Activated T-cell treated with anti-CD3 and anti-CD28 coated beads, Interleukin-2, amount 50 U/mL, for 72 hours (primary cell): ENCODE results near the gene DIPK1B. TPM values are rescaled to one million over a fixed set of nuclear protein-coding genes. Genes with fewer than 3 reads are reported as not detected.
A peak's percentile ranks its signal among the peaks of the same experiment; 100 is the strongest.

Experiments
- ATAC-seq, 2 donors: fragments of 150-1000 bp; cut with Tn5 transposase; replicated peaks in 1 of 2; 2 replicates each; pipeline ENCODE4 v1.10.0; 2021; ENCODE audit warnings: moderate library complexity in 2 of 2, mild to moderate bottlenecking in 1 of 2
- DNase-seq, 2 donors: peaks; one replicate each; pipeline ENCODE4 v3.0.0; 2021 to 2022; ENCODE audit warnings: mixed read lengths in 1 of 2
- H3K27ac Mint-ChIP-seq: one replicate; pipeline ENCODE4 v1.8.0; 2022; ENCODE audit warnings: mild to moderate bottlenecking, moderate library complexity, mixed read lengths
- H3K27me3 Mint-ChIP-seq: one replicate; pipeline ENCODE4 v1.8.0; 2022; ENCODE audit warnings: low read depth, mixed read lengths
- H3K36me3 Mint-ChIP-seq, 2 donors: one replicate each; pipeline ENCODE4 v1.8.0; 2022; ENCODE audit warnings: mixed read lengths in 2 of 2, mild to moderate bottlenecking in 1 of 2; ENCODE audit not compliant: insufficient read depth in 2 of 2
- H3K4me1 Mint-ChIP-seq: one replicate; pipeline ENCODE4 v1.8.0; 2022; ENCODE audit warnings: low read depth, mixed read lengths
- H3K4me3 Mint-ChIP-seq, 2 donors: one replicate each; pipeline ENCODE4 v1.8.0; 2022; ENCODE audit warnings: mild to moderate bottlenecking in 2 of 2, mixed read lengths in 2 of 2, moderate library complexity in 2 of 2
- H3K9me3 Mint-ChIP-seq, 2 donors: one replicate each; pipeline ENCODE4 v1.8.0; 2022; ENCODE audit warnings: mixed read lengths in 2 of 2
- total RNA-seq, 2 donors: library from RNA; stranded (reverse); gene quantifications; one replicate each; pipeline ENCODE4 v1.2.3, GENCODE V29; 2022

Gene DIPK1B
- total RNA-seq, 2 donors from 2014 or later = 0.67 to 0.72 TPM

GRCh38 chr9:136694163-136694871 lies 18.1 kb upstream of the DIPK1B start:
- Mint-ChIP-seq H3K4me1 (no peaks in the 10 kb centered on the region), H3K9me3 (no peaks in the 10 kb centered on the region), H3K36me3 (no peaks in the 10 kb centered on the region), H3K4me3 (no peak overlapping the region), H3K27me3 (peaks cover 13% of the 10 kb centered on the region), H3K27ac (no peak overlapping the region)
- peak; percentile 53 to 66 for DNase-seq
- ATAC-seq = peak; percentile 73

GRCh38 chr9:136694872-136695247 lies 17.5 kb upstream of the DIPK1B start:
- Mint-ChIP-seq H3K4me3 (no peak overlapping the region), H3K36me3 (no peaks in the 10 kb centered on the region), H3K9me3 (no peaks in the 10 kb centered on the region), H3K27ac (no peak overlapping the region), H3K27me3 (peaks cover 13% of the 10 kb centered on the region), H3K4me1 (no peaks in the 10 kb centered on the region)
- DNase-seq = no peak
- no peak for ATAC-seq

- no peak for DNase-seq
- peaks cover 6% of the 10 kb centered on the region for H3K4me1 Mint-ChIP-seq
- peaks cover 17% of the 10 kb centered on the region for H3K27me3 Mint-ChIP-seq
- no peaks in the 10 kb centered on the region for H3K36me3 Mint-ChIP-seq
- H3K9me3 Mint-ChIP-seq = no peaks in the 10 kb centered on the region
- no peak for ATAC-seq
- no peak overlapping the region for H3K4me3 Mint-ChIP-seq
- H3K27ac Mint-ChIP-seq = no peak overlapping the region
Observed at GRCh38 chr9:136695435-136695895, 16.9 kb upstream of the DIPK1B start.

GRCh38 chr9:136695955-136696354 lies 16.4 kb upstream of the DIPK1B start:
- H3K27me3 Mint-ChIP-seq = peaks cover 17% of the 10 kb centered on the region
- no peak for ATAC-seq
- no peaks in the 10 kb centered on the region for H3K36me3 Mint-ChIP-seq
- peak overlapping the region in 1 of 2 donors; percentile 14 for H3K4me3 Mint-ChIP-seq
- peaks cover 11% of the 10 kb centered on the region for H3K4me1 Mint-ChIP-seq
- no peak for DNase-seq
- H3K9me3 Mint-ChIP-seq = no peaks in the 10 kb centered on the region
- no peak overlapping the region for H3K27ac Mint-ChIP-seq

- DNase-seq = no peak
- ATAC-seq = no peak
- H3K36me3 Mint-ChIP-seq = no peaks in the 10 kb centered on the region
- H3K4me1 Mint-ChIP-seq = peaks cover 16% of the 10 kb centered on the region
- H3K27ac Mint-ChIP-seq = no peak overlapping the region
- H3K27me3 Mint-ChIP-seq = peaks cover 17% of the 10 kb centered on the region
- H3K4me3 Mint-ChIP-seq = peak overlapping the region in 1 of 2 donors; percentile 22
- no peaks in the 10 kb centered on the region for H3K9me3 Mint-ChIP-seq
Observed at GRCh38 chr9:136696502-136696901, 15.9 kb upstream of the DIPK1B start.

- peaks cover 24% of the 10 kb centered on the region for H3K4me1 Mint-ChIP-seq
- peaks cover 17% of the 10 kb centered on the region for H3K27me3 Mint-ChIP-seq
- DNase-seq (no peak), ATAC-seq (no peak)
- no peak overlapping the region for H3K27ac Mint-ChIP-seq
- peak overlapping the region in 1 of 2 donors; percentile 63 for H3K4me3 Mint-ChIP-seq
- no peaks in the 10 kb centered on the region for H3K9me3 Mint-ChIP-seq
- no peaks in the 10 kb centered on the region for H3K36me3 Mint-ChIP-seq
Observed at GRCh38 chr9:136697146-136697820, 15.1 kb upstream of the DIPK1B start.

GRCh38 chr9:136697821-136698526 lies 14.4 kb upstream of the DIPK1B start:
- H3K9me3 Mint-ChIP-seq = no peaks in the 10 kb centered on the region
- H3K27ac Mint-ChIP-seq = no peak overlapping the region
- no peaks in the 10 kb centered on the region for H3K36me3 Mint-ChIP-seq
- peaks cover 17% of the 10 kb centered on the region for H3K27me3 Mint-ChIP-seq
- H3K4me3 Mint-ChIP-seq = peak overlapping the region in 1 of 2 donors; percentile 63
- H3K4me1 Mint-ChIP-seq = peaks cover 24% of the 10 kb centered on the region
- DNase-seq = no peak
- no peak for ATAC-seq

- DNase-seq = no peak
- no peak for ATAC-seq
- Mint-ChIP-seq H3K9me3 (no peaks in the 10 kb centered on the region), H3K4me3 (no peak overlapping the region), H3K27ac (no peak overlapping the region), H3K4me1 (peaks cover 24% of the 10 kb centered on the region), H3K36me3 (no peaks in the 10 kb centered on the region), H3K27me3 (peaks cover 17% of the 10 kb centered on the region)
Observed at GRCh38 chr9:136698635-136699246, 13.6 kb upstream of the DIPK1B start.

- no peaks in the 10 kb centered on the region for H3K36me3 Mint-ChIP-seq
- DNase-seq (no peak), ATAC-seq (no peak)
- no peaks in the 10 kb centered on the region for H3K9me3 Mint-ChIP-seq
- peak overlapping the region; percentile 81 to 92 for H3K4me3 Mint-ChIP-seq
- peaks cover 22% of the 10 kb centered on the region for H3K27me3 Mint-ChIP-seq
- H3K4me1 Mint-ChIP-seq = peaks cover 24% of the 10 kb centered on the region
- no peak overlapping the region for H3K27ac Mint-ChIP-seq
Observed at GRCh38 chr9:136700304-136700703, 12.1 kb upstream of the DIPK1B start.

GRCh38 chr9:136700959-136701667 lies 11.3 kb upstream of the DIPK1B start:
- peak; percentile 96 to 98 for ATAC-seq
- peaks cover 30% of the 10 kb centered on the region for H3K27me3 Mint-ChIP-seq
- peak overlapping the region; percentile 81 to 92 for H3K4me3 Mint-ChIP-seq
- no peaks in the 10 kb centered on the region for H3K9me3 Mint-ChIP-seq
- peak; percentile 81 to 86 for DNase-seq
- H3K36me3 Mint-ChIP-seq = no peaks in the 10 kb centered on the region
- peak overlapping the region; percentile 71 for H3K27ac Mint-ChIP-seq
- H3K4me1 Mint-ChIP-seq = peaks cover 24% of the 10 kb centered on the region

- ATAC-seq (no peak), DNase-seq (no peak)
- Mint-ChIP-seq H3K4me1 (peaks cover 24% of the 10 kb centered on the region), H3K36me3 (no peaks in the 10 kb centered on the region), H3K27ac (peak overlapping the region; percentile 71), H3K27me3 (peaks cover 31% of the 10 kb centered on the region), H3K4me3 (peak overlapping the region; percentile 81 to 92), H3K9me3 (no peaks in the 10 kb centered on the region)
Observed at GRCh38 chr9:136701668-136702053, 10.7 kb upstream of the DIPK1B start.

GRCh38 chr9:136703276-136703860 lies 9.0 kb upstream of the DIPK1B start:
- Mint-ChIP-seq H3K4me3 (no peak overlapping the region), H3K27me3 (peaks cover 25% of the 10 kb centered on the region)

More at GRCh38 chr9:136703276-136703860, 9.0 kb upstream of the DIPK1B start:
- no peak overlapping the region for H3K27ac Mint-ChIP-seq
- no peak for DNase-seq
- H3K36me3 Mint-ChIP-seq = no peaks in the 10 kb centered on the region
- peaks cover 24% of the 10 kb centered on the region for H3K4me1 Mint-ChIP-seq
- no peak for ATAC-seq
- no peaks in the 10 kb centered on the region for H3K9me3 Mint-ChIP-seq
